G401 (cell line): ENCODE data around the gene CNGB1. TPM values are rescaled to one million over a fixed set of nuclear protein-coding genes. Genes with fewer than 3 reads are reported as not detected.
"Not testable (repeated sequence)": the region's sequence is repeated elsewhere in the genome, so short reads cannot be mapped to it uniquely, and the experiment has no call there.

Experiments
- DNase-seq: peaks from one replicate; pipeline ENCODE4 v3.0.0-alpha.2; 2015; ENCODE audit warnings: low spot score
- in situ Hi-C: cut with HindIII; loops from 2 replicates; pipeline ENCODE4 v1.10.0; 2016; ENCODE audit warnings: low sequenced_read_pairs, mixed read lengths
- total RNA-seq: library from RNA; depleted of rRNA; stranded (reverse); fragments of >200 nt; shearing (Covaris generic); gene quantifications from 2 replicates; pipeline ENCODE4 v1.2.3, GENCODE V29; 2014; rRNA removed

Gene CNGB1
- total RNA-seq = not detected in 2 replicates

GRCh38 chr16:57970970-57971369 is at the start of gene CNGB1:
Gene CNGB1, minus strand, starts transcription at chr16:57971128. Its CDS starts 3,842 bp downstream, at chr16:57967286.
- in situ Hi-C loops = no loop called here
- no peak for DNase-seq

DNA sequence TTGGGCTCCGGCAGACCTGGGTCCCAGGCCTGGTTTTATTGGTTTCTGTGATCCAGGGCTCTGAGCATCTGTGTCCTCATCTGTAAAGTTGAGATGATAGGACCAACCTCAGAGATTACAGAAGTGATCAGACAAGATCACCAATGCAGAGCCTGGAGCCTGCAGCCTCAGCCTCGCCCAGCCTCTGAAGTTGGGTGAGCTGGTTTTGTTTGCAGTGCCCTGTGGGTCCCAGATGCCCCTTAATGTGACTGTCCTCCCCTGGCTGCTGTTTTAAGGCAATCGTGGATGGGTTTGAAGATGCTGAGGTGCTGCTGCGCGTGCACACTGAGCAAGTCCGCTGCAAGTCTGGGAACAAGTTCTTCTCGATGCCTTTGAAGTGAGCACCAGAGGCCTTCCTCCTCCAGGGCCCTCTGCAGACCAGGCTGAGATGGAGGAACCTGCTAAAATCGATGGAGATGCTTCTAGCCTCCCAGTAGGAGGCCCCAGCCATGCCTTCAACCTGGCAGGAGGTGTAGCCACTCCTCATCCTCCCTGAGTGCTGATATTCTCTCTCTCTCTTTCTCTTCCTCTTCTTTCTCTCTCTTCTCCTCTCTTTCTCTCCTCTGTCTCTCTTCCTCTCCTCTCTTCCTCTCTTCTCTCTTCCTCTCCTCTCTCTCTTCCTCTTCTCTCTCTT is 49.1 kb upstream of the CNGB1 start:
- in situ Hi-C loops = loop anchor here (10.0 kb wide), 1 partner anchor 105 kb away; the partner anchor contains the start of gene CFAP20
- DNase-seq = no peak

- DNase-seq = no peak
- in situ Hi-C loops = no loop called here
Measured at GRCh38 chr16:58018803-58019202, 47.9 kb upstream of the CNGB1 start.

DNA sequence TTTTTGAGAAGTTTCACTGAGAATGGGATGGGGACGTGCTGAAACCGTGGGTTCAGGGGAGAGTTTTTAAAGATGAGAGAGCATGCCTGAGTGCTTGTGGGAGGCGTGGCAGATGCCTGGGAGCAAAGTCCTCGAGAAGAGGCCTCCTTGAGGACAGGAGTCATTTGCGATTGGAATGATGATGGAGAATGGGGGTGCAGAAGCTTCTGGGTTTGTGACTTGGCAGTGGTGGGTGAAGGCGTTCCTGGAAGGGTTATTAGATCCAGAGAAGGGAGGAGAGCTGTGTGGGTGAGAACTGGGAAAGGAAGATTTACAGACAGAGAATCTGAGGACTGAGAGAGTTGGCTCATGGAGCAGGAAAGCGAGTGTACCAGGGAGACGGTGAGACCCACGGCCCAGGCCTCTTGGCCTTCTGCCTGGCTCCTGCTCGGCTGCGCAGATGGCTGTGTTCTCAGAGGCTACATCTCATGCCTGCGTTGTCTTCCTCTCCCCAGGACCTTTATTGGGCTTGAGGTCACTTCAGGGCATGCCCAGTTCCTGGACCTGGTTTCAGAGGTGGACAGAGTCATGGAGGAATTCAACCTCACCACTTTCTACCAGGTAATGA is 46.0 kb upstream of the CNGB1 start:
- in situ Hi-C loops = no loop called here
- peak; percentile 85 for DNase-seq

DNA sequence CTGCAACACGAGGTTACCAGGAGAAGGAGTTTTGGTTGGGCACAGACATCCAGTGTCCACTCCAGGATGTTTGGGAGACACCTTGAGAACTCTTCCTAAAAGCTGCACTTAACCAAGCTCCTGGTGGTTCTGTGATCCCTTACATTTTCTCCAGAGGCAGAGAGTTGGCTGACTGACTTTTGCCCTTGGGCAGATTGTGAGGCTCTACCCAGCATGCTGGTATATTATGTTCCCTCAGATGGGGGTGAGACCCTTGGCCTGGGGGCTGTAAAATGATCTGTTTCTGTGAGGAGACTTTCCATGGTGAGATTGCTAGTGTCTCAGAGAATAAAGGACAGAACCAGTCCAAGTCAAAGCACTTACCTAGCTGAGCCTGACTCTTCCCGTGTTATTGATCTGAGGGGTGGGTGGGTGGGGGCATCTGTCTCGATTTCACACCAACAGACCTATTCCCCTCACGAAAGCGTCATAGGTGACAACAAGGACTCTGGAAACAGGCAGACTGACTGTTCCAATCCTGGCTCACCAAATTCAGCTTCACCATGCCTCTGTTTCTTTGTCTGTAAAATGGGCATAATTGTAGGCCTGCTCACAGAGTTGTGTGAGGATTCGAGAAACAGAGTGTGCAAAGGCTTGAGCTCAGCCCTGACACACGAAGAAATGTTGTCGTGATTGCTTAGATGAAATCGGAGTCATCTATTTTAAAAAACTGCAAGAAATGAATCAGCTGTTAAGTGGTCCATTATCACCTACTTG is 42.5 kb upstream of the CNGB1 start:
- in situ Hi-C loops = no loop called here
- no peak for DNase-seq

DNA sequence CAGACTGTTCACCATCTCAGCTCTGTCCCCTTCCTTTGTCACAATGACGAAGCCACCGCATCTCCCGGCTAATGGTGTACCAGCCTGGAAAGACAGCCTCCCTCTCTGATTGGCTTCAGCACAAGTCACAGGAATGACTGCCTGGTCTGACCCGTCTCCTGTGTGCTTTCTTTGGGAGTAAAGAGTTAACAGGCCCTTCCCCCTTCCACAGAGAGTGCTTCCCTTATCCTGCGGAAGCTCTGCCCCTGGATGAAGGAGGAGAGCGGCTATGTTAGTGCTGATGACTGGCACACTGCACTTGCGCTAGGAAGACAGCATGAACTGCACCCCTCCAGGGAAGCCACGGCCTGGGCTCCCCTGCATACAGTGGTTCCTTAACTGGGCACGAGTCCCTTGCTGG is 41.6 kb upstream of the CNGB1 start:
- no peak for DNase-seq
- in situ Hi-C loops = no loop called here

- DNase-seq = no peak
- in situ Hi-C loops = no loop called here
Measured at GRCh38 chr16:58011652-58012051, 40.7 kb upstream of the CNGB1 start.

DNA sequence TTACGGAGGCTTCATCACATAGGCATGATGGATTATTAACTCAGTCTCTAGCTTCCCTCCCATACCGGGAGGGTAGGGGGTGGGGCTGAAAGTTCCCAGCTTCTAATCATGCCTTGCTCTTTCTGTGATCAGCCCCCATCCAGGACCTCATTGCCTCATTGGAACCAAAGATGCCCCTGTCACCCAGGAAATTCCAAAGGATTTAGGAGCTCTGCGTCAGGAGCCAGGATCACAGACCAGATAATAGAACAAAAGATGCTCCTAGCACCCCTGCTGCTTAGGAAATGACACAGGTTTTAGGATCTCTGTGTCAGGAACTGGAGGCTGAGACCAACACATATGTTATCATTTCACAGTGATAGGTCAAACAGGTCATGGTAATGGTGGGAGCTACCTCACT is 40.0 kb upstream of the CNGB1 start:
- in situ Hi-C loops = no loop called here
- no peak for DNase-seq

GRCh38 chr16:58009856-58010416 is 39.0 kb upstream of the CNGB1 start:
- in situ Hi-C loops = no loop called here
- no peak for DNase-seq

GRCh38 chr16:58004736-58005135 is 33.8 kb upstream of the CNGB1 start:
- DNase-seq = not testable (repeated sequence)

GRCh38 chr16:58002936-58003335 is 32.0 kb upstream of the CNGB1 start:
- in situ Hi-C loops = no loop called here
- DNase-seq = no peak

More at GRCh38 chr16:58004736-58005135, 33.8 kb upstream of the CNGB1 start:
- in situ Hi-C loops = not testable (repeated sequence)

- no peak for DNase-seq
- in situ Hi-C loops = no loop called here
Measured at GRCh38 chr16:58002416-58002800, 31.5 kb upstream of the CNGB1 start.

DNA sequence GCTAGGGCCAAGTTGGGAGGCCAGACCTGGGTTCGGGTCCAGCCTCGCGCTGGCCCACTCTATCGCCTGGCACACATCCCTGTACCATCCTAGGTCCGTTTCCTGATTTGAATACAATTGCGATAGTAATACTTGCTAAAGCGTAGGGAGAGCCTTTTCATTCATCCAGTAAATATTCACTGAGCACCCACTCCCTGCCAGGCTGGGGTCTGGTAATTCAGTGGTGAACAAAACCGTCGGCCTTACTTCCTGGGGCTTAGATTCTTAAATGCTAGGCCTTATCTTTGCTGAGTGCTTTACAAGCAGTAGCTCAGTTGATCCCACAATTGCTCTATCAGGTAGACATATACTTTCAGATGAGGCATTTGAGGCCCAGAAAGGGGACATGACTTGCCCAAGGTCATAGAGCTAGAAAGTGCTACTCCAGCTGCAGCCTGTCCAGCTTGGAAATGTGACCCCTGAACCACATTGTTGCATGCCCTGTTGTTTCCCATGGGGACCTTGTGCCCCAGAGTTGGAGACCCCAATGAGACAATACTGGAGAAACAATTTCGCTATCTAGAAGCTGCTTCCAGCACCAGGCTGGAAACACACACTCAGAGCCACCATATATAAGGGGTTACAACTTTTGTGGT is 31.0 kb upstream of the CNGB1 start:
- in situ Hi-C loops = no loop called here
- DNase-seq = no peak

DNA sequence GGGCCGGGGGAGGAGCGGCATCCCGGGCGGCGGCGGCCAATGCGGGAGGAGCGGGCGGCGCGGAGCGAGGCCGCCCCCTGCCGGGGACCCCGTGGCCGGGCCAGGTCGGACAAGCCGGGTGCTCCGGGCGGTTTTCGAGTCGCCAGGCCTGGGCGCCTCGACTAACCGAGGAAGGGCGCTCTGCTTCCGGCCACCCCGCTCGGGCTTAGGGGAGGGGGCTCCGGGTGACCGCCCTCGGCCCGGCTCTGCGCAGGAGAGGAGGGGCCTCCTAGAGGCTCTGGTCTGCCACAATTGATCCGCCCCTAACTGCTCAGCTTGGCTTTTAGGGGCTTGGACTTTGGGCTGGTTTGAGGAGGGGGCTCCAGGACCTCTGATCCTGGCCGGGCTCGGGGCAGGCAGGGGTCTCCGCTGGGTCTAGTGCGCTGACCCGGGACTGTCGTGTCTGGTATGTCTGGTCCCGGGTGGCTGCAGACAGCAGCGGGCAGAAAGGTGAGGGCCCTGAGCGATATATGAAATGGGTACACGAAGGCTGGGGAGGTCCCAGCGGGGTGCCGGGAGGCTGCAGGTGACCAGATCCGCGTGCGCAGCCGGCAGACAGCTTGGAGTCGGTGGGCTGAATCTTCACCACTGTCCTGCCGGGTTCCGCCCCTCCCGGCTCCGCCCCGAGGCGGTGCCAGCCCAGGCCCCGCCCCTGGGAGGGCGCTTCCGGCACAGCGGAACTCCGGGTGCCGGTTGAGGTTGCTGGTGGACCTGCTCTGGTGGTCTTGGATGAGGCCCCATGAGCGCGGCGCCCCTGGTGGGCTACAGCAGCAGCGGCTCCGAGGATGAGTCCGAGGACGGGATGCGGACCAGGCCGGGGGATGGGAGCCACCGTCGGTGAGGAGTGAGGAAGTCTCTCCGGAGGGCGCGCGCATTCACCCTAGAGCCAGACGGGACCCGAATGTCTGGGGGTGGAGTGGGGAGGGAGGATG is 30.1 kb upstream of the CNGB1 start, which contains the start of gene USB1:
USB1 (plus strand) TSS at position 702 of the 971 bp plus-strand sequence; CDS start at position 779, 77 bp downstream.
- DNase-seq = peak; percentile 79
- in situ Hi-C loops = no loop called here

DNA sequence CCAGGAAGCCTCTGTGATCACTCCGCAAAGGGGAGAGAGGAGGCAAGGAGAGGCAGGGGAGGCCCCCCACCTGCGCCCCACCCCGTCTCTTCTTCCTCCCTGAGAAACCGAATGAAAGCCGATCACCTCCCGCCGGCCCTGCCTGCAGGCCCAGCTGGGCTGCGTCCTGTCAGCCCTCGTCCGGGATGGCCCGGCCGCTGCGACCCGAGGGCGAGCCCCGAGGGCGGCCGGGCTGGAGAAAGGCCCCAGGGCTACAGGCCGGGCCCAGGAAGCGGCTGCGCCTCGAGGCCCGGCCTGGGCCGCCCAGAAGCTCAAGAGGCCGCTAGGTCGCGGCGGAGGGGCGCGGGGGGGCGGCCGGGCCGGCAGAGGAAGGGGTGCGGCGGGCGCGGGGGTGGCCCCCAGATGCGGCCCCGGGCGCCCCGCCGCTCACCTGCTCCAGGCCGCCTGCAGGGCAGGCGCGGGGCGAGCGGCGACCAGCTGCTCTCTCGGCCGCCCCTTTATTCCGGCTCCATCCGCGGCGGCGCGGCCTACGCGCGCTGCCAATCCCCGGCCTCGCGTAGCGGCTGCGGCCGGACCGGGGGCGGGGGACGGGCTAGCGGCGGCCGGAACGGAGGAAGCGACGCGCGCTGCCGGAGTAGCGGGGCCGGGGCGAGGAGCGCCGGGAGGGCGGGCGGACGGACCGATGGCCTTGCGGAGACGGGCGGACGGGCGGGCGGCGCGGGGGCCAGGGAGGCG is 29.2 kb upstream of the CNGB1 start, which contains the start of gene ZNF319:
ZNF319 (minus strand) TSS at position 702 of the 735 bp plus-strand sequence. CDS start 2,407 bp downstream, outside the sequence.
- no peak for DNase-seq
- in situ Hi-C loops = no loop called here

- peak; percentile 43 for DNase-seq
- in situ Hi-C loops = no loop called here
Measured at GRCh38 chr16:57999366-57999970, 28.5 kb upstream of the CNGB1 start.

- in situ Hi-C loops = no loop called here
- DNase-seq = no peak
Measured at GRCh38 chr16:57998992-57999365, 28.1 kb upstream of the CNGB1 start.
